Skin of body (tissue), 2 donors: ENCODE data around the gene ZNF451. TPM values are rescaled to one million over a fixed set of nuclear protein-coding genes. Genes with fewer than 3 reads are reported as not detected.

ENCODE experiments used
- DNase-seq: peaks from one replicate; lab custom pipeline; 2025; lab: John Stamatoyannopoulos, UW
- total RNA-seq: library from RNA; depleted of rRNA; stranded (reverse); fragments of >200 nt; gene quantifications from one replicate; pipeline ENCODE4 v1.2.3, GENCODE V29; 2014

The ZNF451 gene
- total RNA-seq, 1 donor from 2014 or later: 86.5 TPM

- DNase-seq: no peak
These were observed 111.7 kb downstream of the ZNF451 start for GRCh38 chr6:57201718-57202117.

- DNase-seq: no peak
These were observed 115.8 kb downstream of the ZNF451 start for GRCh38 chr6:57205550-57206328.

DNA sequence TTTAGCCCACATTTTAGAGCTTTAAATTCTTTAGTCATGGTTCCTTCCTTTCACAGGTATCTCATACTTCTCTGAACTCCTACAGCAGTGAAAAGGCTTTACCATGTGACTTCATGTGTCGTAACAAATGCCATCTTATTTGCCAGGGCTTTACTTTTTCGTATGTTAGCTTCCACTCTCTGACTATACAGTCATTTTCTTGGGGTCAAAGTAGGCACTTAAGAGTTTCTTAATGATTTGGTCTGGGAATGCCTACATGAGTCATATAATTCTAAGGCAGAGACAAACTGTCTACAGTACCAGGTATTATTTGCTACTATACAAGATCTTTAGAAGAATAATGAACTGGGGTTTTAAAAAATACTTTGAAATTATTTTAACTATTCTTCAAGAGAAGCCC lies 117.2 kb downstream of the ZNF451 start:
- DNase-seq: no peak

- no peak for DNase-seq
These were observed 117.9 kb downstream of the ZNF451 start for GRCh38 chr6:57207872-57208271.

DNA sequence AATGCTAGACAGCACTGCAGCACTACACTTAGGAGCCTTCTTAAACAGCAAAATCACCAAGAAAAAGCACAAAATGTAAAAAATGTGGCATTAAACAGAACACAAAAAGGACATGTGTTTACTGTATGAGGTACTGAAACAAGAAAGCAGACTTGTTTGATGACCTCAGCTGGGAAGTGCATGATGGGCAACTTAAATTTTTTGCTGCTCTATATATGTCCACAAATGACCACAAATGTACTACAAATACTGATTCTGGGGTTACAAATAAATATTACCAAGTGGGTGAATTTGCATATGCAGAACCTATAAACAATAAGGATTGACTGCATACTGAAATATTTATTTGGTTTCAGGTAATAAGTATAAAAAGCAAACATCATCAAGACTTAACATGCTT lies 119.0 kb downstream of the ZNF451 start:
- no peak for DNase-seq

GRCh38 chr6:57210060-57210459 lies 120.1 kb downstream of the ZNF451 start:
- no peak for DNase-seq

GRCh38 chr6:57215260-57215659 lies 125.3 kb downstream of the ZNF451 start:
- no peak for DNase-seq

- DNase-seq: no peak
These were observed 126.5 kb downstream of the ZNF451 start for GRCh38 chr6:57216235-57217101.

GRCh38 chr6:57217270-57217669 lies 127.3 kb downstream of the ZNF451 start:
- no peak for DNase-seq

Other genes starting within 250 kb of the ZNF451 start
- 5.6 TPM for gene BEND6, start 135.1 kb upstream of the ZNF451 start, total RNA-seq
- gene KIAA1586, start 43.5 kb upstream of the ZNF451 start, total RNA-seq: 23.9 TPM
- 4.8 TPM for gene BAG2, start 82.1 kb downstream of the ZNF451 start, total RNA-seq
- gene RAB23, start 132.1 kb downstream of the ZNF451 start, total RNA-seq: 24.4 TPM
- gene PRIM2, start 227.4 kb downstream of the ZNF451 start, total RNA-seq: 17.2 TPM